Measurements from ENCODE around the gene TTC7B.

Gene TTC7B

GRCh38 chr14:90682615-90683014 is 133.6 kb downstream of the TTC7B start:
- Histone ChIP-seq H3K27me3 (ENCODE audit: insufficient read depth, low read length) (no peaks in the 10 kb centered on the region), H3K9me2 (ENCODE audit: low read depth, low read length) (no peaks in the 10 kb centered on the region), H3K4me2 (ENCODE audit: low read length) (no peak overlapping the region), H3K4me1 (ENCODE audit: insufficient read depth, low read length, severe bottlenecking) (no peaks in the 10 kb centered on the region), H3K36me3 (ENCODE audit: insufficient read depth, low read length) (no peaks in the 10 kb centered on the region), H3F3A (ENCODE audit: insufficient read depth, low read length) (no peaks in the 10 kb centered on the region), H4K20me1 (ENCODE audit: insufficient read depth, low read length) (no peaks in the 10 kb centered on the region), H3K9me3 (ENCODE audit: low read length) (no peaks in the 10 kb centered on the region), H3K4me3 (ENCODE audit: low read depth, low read length, poor library complexity, severe bottlenecking) (no peak overlapping the region), H2AFZ (ENCODE audit: low read length) (no peak overlapping the region), H3K9ac (ENCODE audit: low read length) (no peak overlapping the region), H3K27ac (ENCODE audit: low read depth, low read length, poor library complexity, severe bottlenecking) (no peak overlapping the region), H3K79me2 (ENCODE audit: insufficient read depth, low read length) (no peaks in the 10 kb centered on the region)
- no peak for TF ChIP-seq EZH2 (IDR thresholded peaks at IDR 0.05; ENCODE audit: borderline replicate concordance, low read length)

DNA sequence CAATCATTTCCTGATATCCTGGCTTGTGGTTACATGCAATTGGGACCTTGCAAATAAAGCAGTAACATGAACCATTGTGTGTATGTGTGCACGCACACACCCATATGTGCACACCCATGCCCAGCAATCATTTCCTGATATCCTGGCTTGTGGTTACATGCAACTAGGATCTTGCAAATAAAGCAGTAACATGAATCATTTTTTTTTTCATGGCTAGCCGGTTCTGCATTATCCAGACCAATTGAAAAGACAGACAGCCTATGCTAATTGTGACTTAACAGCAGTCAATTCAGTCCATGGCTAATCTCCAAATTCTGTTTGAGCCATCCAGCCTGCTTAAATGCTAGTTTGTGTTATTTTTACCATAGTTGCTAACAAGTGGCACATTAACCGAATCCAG is 134.3 kb downstream of the TTC7B start:
- no peaks in the 10 kb centered on the region for H3K9me2 ChIP-seq (ENCODE audit: low read depth, low read length)

DNA sequence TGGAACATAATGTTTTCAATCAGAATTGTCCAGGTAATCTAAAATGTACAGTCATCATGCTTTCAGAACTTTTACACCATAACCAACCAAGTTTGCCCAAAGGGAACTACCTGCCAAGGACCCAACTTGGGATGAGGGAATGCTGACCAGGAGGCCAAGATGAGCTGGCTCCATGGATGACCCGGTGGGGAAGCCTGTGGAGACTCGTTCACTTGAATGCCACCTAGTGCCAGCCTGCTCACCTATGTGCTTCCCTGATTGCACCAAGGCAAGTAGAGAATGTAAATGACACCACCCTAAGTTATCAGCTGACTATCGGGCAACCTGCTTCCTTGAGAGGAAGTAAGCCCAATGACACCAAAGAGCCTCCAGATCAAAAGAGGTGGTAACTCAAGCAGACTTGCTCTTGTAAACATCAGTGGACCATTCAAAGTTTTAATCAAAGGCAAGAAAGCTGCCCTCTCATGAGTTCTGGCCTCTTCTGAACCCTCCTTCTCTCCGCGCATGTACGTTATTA is 137.3 kb downstream of the TTC7B start:
- Histone ChIP-seq H3K4me1 (ENCODE audit: insufficient read depth, low read length, severe bottlenecking) (no peaks in the 10 kb centered on the region), H3K4me3 (ENCODE audit: low read depth, low read length, poor library complexity, severe bottlenecking) (no peak overlapping the region), H3K27me3 (ENCODE audit: insufficient read depth, low read length) (no peaks in the 10 kb centered on the region), H3F3A (ENCODE audit: insufficient read depth, low read length) (no peaks in the 10 kb centered on the region), H3K9me2 (ENCODE audit: low read depth, low read length) (no peaks in the 10 kb centered on the region), H4K20me1 (ENCODE audit: insufficient read depth, low read length) (no peaks in the 10 kb centered on the region), H3K27ac (ENCODE audit: low read depth, low read length, poor library complexity, severe bottlenecking) (no peak overlapping the region), H3K36me3 (ENCODE audit: insufficient read depth, low read length) (no peaks in the 10 kb centered on the region), H3K9ac (ENCODE audit: low read length) (no peak overlapping the region), H2AFZ (ENCODE audit: low read length) (no peak overlapping the region), H3K9me3 (ENCODE audit: low read length) (no peaks in the 10 kb centered on the region), H3K4me2 (ENCODE audit: low read length) (no peak overlapping the region), H3K79me2 (ENCODE audit: insufficient read depth, low read length) (no peaks in the 10 kb centered on the region)
- no peak for TF ChIP-seq CTCF (IDR thresholded peaks at IDR 0.05; ENCODE audit: low read length)
- no peak for TF ChIP-seq EZH2 (IDR thresholded peaks at IDR 0.05; ENCODE audit: borderline replicate concordance, low read length)

More for the DNA sequence above, 134.3 kb downstream of the TTC7B start:
- no peaks in the 10 kb centered on the region for H3K9me3 ChIP-seq (ENCODE audit: low read length)
- H3K4me3 ChIP-seq (ENCODE audit: low read depth, low read length, poor library complexity, severe bottlenecking) = no peak overlapping the region
- no peaks in the 10 kb centered on the region for H3K27me3 ChIP-seq (ENCODE audit: insufficient read depth, low read length)
- no peak overlapping the region for H3K9ac ChIP-seq (ENCODE audit: low read length)
- no peak for TF ChIP-seq EZH2 (IDR thresholded peaks at IDR 0.05; ENCODE audit: borderline replicate concordance, low read length)
- TF ChIP-seq CTCF (IDR thresholded peaks at IDR 0.05; ENCODE audit: low read length) = no peak
- H3K4me1 ChIP-seq (ENCODE audit: insufficient read depth, low read length, severe bottlenecking) = no peaks in the 10 kb centered on the region
- H3F3A ChIP-seq (ENCODE audit: insufficient read depth, low read length) = no peaks in the 10 kb centered on the region
- no peaks in the 10 kb centered on the region for H4K20me1 ChIP-seq (ENCODE audit: insufficient read depth, low read length)
- no peak overlapping the region for H3K4me2 ChIP-seq (ENCODE audit: low read length)
- no peak overlapping the region for H2AFZ ChIP-seq (ENCODE audit: low read length)
- H3K36me3 ChIP-seq (ENCODE audit: insufficient read depth, low read length) = no peaks in the 10 kb centered on the region
- no peaks in the 10 kb centered on the region for H3K79me2 ChIP-seq (ENCODE audit: insufficient read depth, low read length)
- no peak overlapping the region for H3K27ac ChIP-seq (ENCODE audit: low read depth, low read length, poor library complexity, severe bottlenecking)

DNA sequence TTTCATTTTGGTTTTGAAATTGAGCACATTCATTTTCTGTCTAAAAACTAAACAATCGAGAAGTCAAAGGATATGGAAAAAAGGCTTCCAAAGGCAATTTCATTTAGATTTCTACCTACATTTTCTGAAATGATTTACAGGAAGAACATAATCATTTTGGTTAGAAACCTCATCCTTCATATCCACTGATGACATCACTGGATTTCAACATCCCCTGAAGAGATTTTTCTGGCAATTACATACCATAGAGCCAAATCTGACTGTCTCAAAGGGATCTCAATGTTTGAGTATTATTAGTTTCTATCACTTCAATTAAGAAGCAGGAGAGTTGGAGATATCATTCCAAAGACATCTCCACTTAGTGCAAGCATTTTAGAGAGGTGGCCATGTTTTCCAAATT is 137.8 kb downstream of the TTC7B start:
- H3K4me2 ChIP-seq (ENCODE audit: low read length) = no peak overlapping the region
- H3K4me1 ChIP-seq (ENCODE audit: insufficient read depth, low read length, severe bottlenecking) = no peaks in the 10 kb centered on the region

More for the DNA sequence above, 137.8 kb downstream of the TTC7B start:
- no peak overlapping the region for H3K9ac ChIP-seq (ENCODE audit: low read length)
- no peaks in the 10 kb centered on the region for H3K9me3 ChIP-seq (ENCODE audit: low read length)
- no peaks in the 10 kb centered on the region for H4K20me1 ChIP-seq (ENCODE audit: insufficient read depth, low read length)
- no peaks in the 10 kb centered on the region for H3F3A ChIP-seq (ENCODE audit: insufficient read depth, low read length)
- no peak overlapping the region for H3K4me3 ChIP-seq (ENCODE audit: low read depth, low read length, poor library complexity, severe bottlenecking)
- TF ChIP-seq CTCF (IDR thresholded peaks at IDR 0.05; ENCODE audit: low read length) (no peak), EZH2 (IDR thresholded peaks at IDR 0.05; ENCODE audit: borderline replicate concordance, low read length) (no peak)
- H3K27me3 ChIP-seq (ENCODE audit: insufficient read depth, low read length) = no peaks in the 10 kb centered on the region
- H3K9me2 ChIP-seq (ENCODE audit: low read depth, low read length) = no peaks in the 10 kb centered on the region
- no peaks in the 10 kb centered on the region for H3K79me2 ChIP-seq (ENCODE audit: insufficient read depth, low read length)
- no peak overlapping the region for H2AFZ ChIP-seq (ENCODE audit: low read length)
- no peak overlapping the region for H3K27ac ChIP-seq (ENCODE audit: low read depth, low read length, poor library complexity, severe bottlenecking)
- no peaks in the 10 kb centered on the region for H3K36me3 ChIP-seq (ENCODE audit: insufficient read depth, low read length)
